T-cell (primary cell): ENCODE results near the gene SIMC1. TPM values are rescaled to one million over a fixed set of nuclear protein-coding genes. Genes with fewer than 3 reads are reported as not detected.
"Not testable (repeated sequence)": the region's sequence is repeated elsewhere in the genome, so short reads cannot be mapped to it uniquely, and the experiment has no call there.

Source experiments
- ATAC-seq, 4 experiments: fragments of 200-7000 bp in 3 of 4; fragments of 150-1000 bp in 1 of 4; cut with Tn5 transposase; replicated peaks in 1 of 4; 1 replicate in 3 of 4; 2 replicates in 1 of 4; pipeline ENCODE4 v1.10.0; 2021; ENCODE audit warnings: moderate library complexity in 3 of 4, mild to moderate bottlenecking in 2 of 4, moderate number of reproducible peaks in 1 of 4
- CTCF ChIA-PET, 2 donors: fragments of 300-600 bp; sonication (Branson Sonifier 250); formaldehyde crosslinking; loops; one replicate each; lab custom pipeline; 2022; ENCODE audit warnings: antibody characterized with exemption in 2 of 2; lab: Charles Lee
- POLR2A ChIA-PET, 2 donors: fragments of 300-600 bp; sonication (Branson Sonifier 250); formaldehyde crosslinking; loops; one replicate each; lab custom pipeline; 2022; ENCODE audit warnings: antibody characterized with exemption in 2 of 2; lab: Charles Lee
- DNase-seq, 35 experiments: peaks; one replicate each; pipeline versions ENCODE4 v3.0.0 to v3.0.0-alpha.2; 2013 to 2023
- H3K27ac ChIP-seq: one replicate; pipeline ENCODE4 v1.5.1; 2013; ENCODE audit warnings: low read length
- H3K27me3 ChIP-seq, 2 experiments: replicated peaks in 1 of 2; 1 replicate in 1 of 2; 2 replicates in 1 of 2; pipeline versions ENCODE4 v1.6.1 to v1.7.0; 2013; ENCODE audit warnings: low read length in 1 of 2, mixed read lengths in 1 of 2; ENCODE audit not compliant: control insufficient read depth in 2 of 2, insufficient read depth in 2 of 2; ENCODE audit errors: extremely low read depth in 1 of 2
- H3K36me3 ChIP-seq, 2 donors: 1 replicate in 1 of 2; 2 replicates in 1 of 2; pipeline versions ENCODE4 v1.6.1 to v1.7.0; 2013; ENCODE audit warnings: low read length in 1 of 2; ENCODE audit not compliant: control insufficient read depth in 2 of 2, insufficient read depth in 1 of 2; ENCODE audit errors: extremely low read depth in 1 of 2
- H3K4me1 ChIP-seq, 2 experiments: 1 replicate in 1 of 2; 2 replicates in 1 of 2; pipeline versions ENCODE4 v1.6.1 to v1.7.0; 2013; ENCODE audit warnings: low read length in 2 of 2, mixed read lengths in 1 of 2; ENCODE audit not compliant: insufficient read depth in 2 of 2, control insufficient read depth in 1 of 2; ENCODE audit errors: extremely low read depth in 1 of 2
- H3K4me3 ChIP-seq, 2 donors: 1 replicate in 1 of 2; 2 replicates in 1 of 2; pipeline versions ENCODE4 v1.5.1 to v1.7.0; 2013; ENCODE audit warnings: mild to moderate bottlenecking in 2 of 2, low read length in 1 of 2, moderate library complexity in 1 of 2; ENCODE audit not compliant: control insufficient read depth in 1 of 2; ENCODE audit errors: extremely low read depth in 1 of 2
- H3K9me3 ChIP-seq: 2 replicates; pipeline ENCODE4 v1.7.0; 2013
- H3K27ac Mint-ChIP-seq, 2 donors: one replicate each; pipeline ENCODE4 v1.8.0; 2020 to 2021; ENCODE audit warnings: mild to moderate bottlenecking in 2 of 2, mixed read lengths in 2 of 2
- H3K27me3 Mint-ChIP-seq, 2 donors: one replicate each; pipeline ENCODE4 v1.8.0; 2021 to 2022; ENCODE audit warnings: mixed read lengths in 2 of 2
- H3K36me3 Mint-ChIP-seq: one replicate; pipeline ENCODE4 v1.8.0; 2021; ENCODE audit warnings: mixed read lengths
- H3K4me1 Mint-ChIP-seq, 3 donors: one replicate each; pipeline ENCODE4 v1.8.0; 2020 to 2022; ENCODE audit warnings: mixed read lengths in 3 of 3, mild to moderate bottlenecking in 1 of 3
- H3K4me3 Mint-ChIP-seq, 3 donors: one replicate each; pipeline ENCODE4 v1.8.0; 2020 to 2022; ENCODE audit warnings: mild to moderate bottlenecking in 3 of 3, mixed read lengths in 3 of 3, moderate library complexity in 3 of 3
- H3K9me3 Mint-ChIP-seq, 3 donors: one replicate each; pipeline ENCODE4 v1.8.0; 2020 to 2022; ENCODE audit warnings: mixed read lengths in 3 of 3
- WGBS: methylation state at CpG from one replicate; pipeline ENCODE4 v1.1.5; 2013; ENCODE audit warnings: missing lambda C conversion rate; ENCODE audit not compliant: insufficient coverage; 5-methylcytosine and 5-hydroxymethylcytosine counted together
- total RNA-seq, 35 experiments: library from RNA in 6 of 35; stranded (reverse) in 6 of 35; fragments of 120-200 nt in 1 of 35; gene quantifications; one replicate each; pipeline versions ENCODE4 v1.2.1 to v1.2.4 and lab custom pipeline; 2013 to 2026

SIMC1 gene
- total RNA-seq, 5 donors from 2014 or later (not counting 1 experiment from before 2014, with no cell fraction given): 19.2 to 25.4 (median 24.1) TPM

DNA sequence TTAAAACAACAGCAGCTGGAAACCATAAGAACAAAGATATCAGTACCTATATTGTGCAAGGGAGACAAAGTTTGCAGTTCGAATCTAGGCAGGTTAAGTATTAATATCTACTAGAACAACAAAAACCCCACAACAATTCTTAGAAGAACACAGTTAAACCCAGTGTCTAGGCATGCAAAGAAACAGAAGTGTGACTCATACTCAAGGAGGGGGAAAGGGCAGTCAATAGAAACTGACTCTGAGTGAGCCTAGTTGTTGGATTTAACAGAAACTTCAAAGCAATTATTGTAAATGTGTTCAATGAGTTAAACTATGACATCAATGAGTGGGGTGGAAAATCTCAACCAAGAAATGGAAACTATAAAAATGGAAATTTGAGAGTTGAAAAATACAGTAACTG is 28.2 kb downstream of the SIMC1 start:
- H3K4me1 ChIP-seq, H3K9me3 ChIP-seq, H3K9me3 Mint-ChIP-seq, H3K4me3 ChIP-seq, CTCF ChIA-PET, H3K4me3 Mint-ChIP-seq, H3K27ac Mint-ChIP-seq, DNase-seq, H3K36me3 ChIP-seq, H3K27me3 Mint-ChIP-seq, H3K4me1 Mint-ChIP-seq, POLR2A ChIA-PET, H3K27ac ChIP-seq, H3K27me3 ChIP-seq, ATAC-seq: not testable (repeated sequence)
- no CpG with 5 or more reads among the region's 1 CpG for WGBS
- H3K36me3 Mint-ChIP-seq: peaks cover 27% of the 10 kb centered on the region

DNA sequence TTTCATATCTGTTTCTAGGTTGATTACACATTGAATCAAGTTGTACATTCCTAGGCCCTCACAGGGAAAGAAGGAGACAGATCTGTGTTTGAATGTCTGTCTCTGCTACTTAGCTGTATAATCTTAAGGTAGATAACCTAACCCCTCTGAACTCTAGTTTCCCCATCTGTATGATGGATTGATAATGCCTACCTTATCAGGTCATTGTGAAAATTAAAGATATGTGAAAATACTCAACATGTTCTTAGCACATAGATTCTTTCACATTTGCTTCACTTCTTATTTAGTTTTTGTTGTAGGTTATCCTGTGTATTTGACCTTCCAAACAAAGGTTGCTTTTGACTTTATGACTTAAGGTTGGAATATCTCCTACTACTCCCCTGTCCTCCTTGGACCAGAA is 50.8 kb downstream of the SIMC1 start:
- not testable (repeated sequence) for H3K9me3 ChIP-seq, H3K27ac Mint-ChIP-seq, H3K27ac ChIP-seq, DNase-seq, H3K4me3 ChIP-seq, H3K4me3 Mint-ChIP-seq, H3K27me3 ChIP-seq, H3K27me3 Mint-ChIP-seq, H3K9me3 Mint-ChIP-seq, H3K4me1 ChIP-seq, H3K36me3 ChIP-seq, H3K4me1 Mint-ChIP-seq, ATAC-seq
- CTCF ChIA-PET: interaction anchor here in 1 of 2 donors (0.7 kb wide), 1 partner anchor 634 kb away, joined by 3 read pairs; no protein-coding TSS in a partner anchor
- POLR2A ChIA-PET: interaction anchor here in 1 of 2 donors (0.6 kb wide), 1 partner anchor 32 kb away, joined by 7 read pairs; no protein-coding TSS in a partner anchor
- H3K36me3 Mint-ChIP-seq: peaks cover 20% of the 10 kb centered on the region

DNA sequence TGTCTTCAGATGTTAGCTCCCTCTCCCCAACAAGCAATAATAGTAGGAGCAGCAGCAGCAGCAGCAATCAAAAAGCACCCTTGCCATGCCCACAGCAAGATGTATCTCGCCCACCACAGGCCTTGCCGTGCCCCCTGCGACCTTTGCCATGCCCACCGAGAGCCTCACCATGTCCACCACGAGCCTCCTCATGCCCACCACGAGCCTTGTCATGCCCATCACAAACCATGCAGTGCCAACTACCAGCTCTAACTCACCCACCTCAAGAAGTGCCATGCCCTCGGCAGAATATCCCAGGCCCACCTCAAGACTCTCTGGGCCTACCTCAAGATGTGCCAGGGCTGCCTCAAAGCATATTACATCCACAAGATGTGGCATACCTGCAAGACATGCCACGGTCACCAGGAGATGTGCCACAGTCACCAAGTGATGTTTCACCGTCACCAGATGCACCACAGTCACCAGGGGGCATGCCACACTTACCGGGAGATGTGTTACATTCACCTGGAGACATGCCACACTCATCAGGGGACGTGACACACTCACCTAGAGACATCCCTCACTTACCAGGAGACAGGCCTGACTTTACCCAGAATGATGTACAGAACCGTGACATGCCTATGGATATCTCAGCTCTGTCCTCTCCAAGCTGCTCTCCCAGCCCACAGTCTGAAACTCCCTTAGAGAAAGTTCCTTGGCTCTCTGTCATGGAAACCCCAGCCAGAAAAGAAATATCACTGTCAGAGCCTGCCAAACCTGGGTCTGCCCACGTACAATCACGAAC is 52.0 kb downstream of the SIMC1 start:
- H3K27me3 Mint-ChIP-seq: not testable (repeated sequence)

DNA sequence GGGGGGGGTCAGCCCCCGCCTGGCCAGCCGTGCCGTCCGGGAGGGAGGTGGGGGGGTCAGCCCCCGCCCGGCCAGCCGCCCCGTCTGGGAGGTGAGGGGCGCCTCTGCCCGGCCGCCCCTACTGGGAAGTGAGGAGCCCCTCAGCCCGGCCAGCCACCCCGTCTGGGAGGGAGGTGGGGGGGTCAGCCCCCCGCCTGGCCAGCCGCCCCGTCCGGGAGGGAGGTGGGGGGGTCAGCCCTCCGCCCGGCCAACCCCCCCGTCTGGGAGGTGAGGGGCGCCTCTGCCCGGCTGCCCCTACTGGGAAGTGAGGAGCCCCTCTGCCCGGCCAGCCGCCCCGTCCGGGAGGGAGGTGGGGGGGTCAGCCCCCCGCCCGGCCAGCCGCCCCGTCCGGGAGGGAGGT is 67.1 kb downstream of the SIMC1 start:
- H3K9me3 ChIP-seq, H3K27me3 ChIP-seq, H3K4me3 ChIP-seq, H3K27me3 Mint-ChIP-seq, H3K36me3 ChIP-seq, H3K4me1 Mint-ChIP-seq, H3K4me3 Mint-ChIP-seq, DNase-seq, H3K9me3 Mint-ChIP-seq, ATAC-seq, H3K27ac Mint-ChIP-seq, CTCF ChIA-PET, H3K4me1 ChIP-seq, H3K27ac ChIP-seq, POLR2A ChIA-PET: not testable (repeated sequence)
- no CpG with 5 or more reads among the region's 31 CpGs for WGBS
- H3K36me3 Mint-ChIP-seq: peaks cover 48% of the 10 kb centered on the region

More for the DNA sequence above, 52.0 kb downstream of the SIMC1 start:
- CTCF ChIA-PET, H3K4me1 Mint-ChIP-seq, H3K4me3 Mint-ChIP-seq, DNase-seq, H3K27ac ChIP-seq, H3K27ac Mint-ChIP-seq, H3K4me3 ChIP-seq, H3K9me3 Mint-ChIP-seq, H3K36me3 ChIP-seq, ATAC-seq, H3K4me1 ChIP-seq, POLR2A ChIA-PET, H3K9me3 ChIP-seq, H3K27me3 ChIP-seq: not testable (repeated sequence)
- H3K36me3 Mint-ChIP-seq: peaks cover 21% of the 10 kb centered on the region
- 94% methylated on average over 8 of the region's 14 CpGs for WGBS

DNA sequence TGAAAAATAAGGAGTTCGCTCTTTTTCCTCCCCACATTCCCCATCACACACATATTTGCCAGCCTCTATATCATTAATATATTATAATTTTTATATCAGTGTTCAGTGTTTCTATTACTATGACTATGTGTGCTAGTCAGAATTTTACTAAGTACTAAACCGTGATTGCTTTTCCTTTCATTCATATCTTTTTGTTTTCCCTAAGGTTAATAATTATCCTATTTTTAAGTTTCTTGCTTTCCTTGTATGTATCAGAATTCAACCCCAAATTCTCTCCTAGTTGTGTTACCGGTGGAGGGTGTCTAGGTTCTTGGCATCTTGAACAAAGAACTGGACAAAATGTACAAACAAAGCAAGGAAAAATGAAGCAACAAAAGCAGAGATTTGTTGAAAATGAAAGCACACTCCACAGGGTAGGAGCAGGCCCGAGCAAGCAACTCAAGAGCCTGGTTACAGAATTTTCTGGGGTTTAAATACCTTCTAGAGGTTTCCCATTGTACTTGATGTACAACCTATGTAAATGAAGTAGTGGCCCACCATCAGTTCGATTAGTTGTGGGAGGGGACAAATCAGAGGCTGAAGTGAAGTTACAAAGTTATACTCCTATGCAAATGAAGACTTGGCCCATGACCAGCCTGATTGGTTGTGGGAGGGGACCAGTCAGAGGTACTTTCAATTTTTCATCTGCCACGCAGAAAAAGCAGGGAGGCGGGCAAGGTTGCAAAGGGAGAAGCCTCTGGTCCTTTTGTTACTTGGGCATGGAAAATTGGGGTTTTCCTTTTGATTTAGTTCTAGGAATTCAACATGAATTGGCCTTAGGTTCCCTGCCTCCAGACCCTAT is 79.5 kb downstream of the SIMC1 start:
- Histone ChIP-seq H3K4me1 (no peaks in the 10 kb centered on the region), H3K27me3 (no peaks in the 10 kb centered on the region), H3K36me3 (peaks cover 0 to 27% of the 10 kb centered on the region in 2 donors), H3K27ac (no peak overlapping the region), H3K4me3 (no peak overlapping the region), H3K9me3 (no peaks in the 10 kb centered on the region)
- Mint-ChIP-seq H3K4me3 (no peak overlapping the region), H3K4me1 (no peaks in the 10 kb centered on the region), H3K9me3 (no peaks in the 10 kb centered on the region), H3K27ac (no peak overlapping the region), H3K36me3 (peaks cover 39% of the 10 kb centered on the region), H3K27me3 (no peaks in the 10 kb centered on the region)
- POLR2A ChIA-PET: no interaction called here
- DNase-seq (no peak), ATAC-seq (no peak)
- CTCF ChIA-PET: no interaction called here
- WGBS: 93% methylated on average over 2 of the region's 7 CpGs

DNA sequence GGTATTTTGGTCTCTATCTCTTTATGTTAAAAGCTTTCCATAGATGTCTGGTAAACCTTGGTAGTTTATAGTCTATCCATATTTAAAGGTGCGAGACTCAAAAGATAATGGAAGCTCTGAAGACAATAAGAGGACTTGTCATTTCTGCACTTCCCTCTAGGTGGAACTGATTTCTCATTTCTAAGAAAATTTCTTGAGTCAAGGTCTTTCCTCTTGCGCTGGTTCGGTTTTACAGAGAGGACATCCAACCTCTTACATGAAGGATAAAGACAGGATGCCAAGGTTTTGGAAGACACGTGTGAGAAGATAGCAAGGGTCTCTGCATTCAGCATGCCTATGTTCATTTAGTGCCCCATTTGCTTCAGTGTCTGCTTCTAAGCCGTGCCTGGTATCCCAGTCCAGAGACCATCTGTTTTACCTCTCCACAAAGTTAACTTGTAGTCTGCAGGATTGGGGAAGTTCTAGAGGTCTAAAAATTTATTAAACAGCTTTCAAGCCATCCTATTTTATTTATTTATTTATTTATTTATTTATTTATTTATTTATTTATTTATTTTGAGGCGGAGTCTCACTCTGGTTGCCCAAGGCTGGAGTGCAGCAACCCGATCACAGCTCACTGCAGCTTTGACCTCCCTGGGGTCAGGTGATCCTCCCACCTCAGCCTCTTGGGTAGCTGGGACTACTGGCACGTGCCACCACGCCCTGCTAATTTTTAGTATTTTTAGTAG is 81.8 kb downstream of the SIMC1 start:
- ATAC-seq (no peak), DNase-seq (no peak)
- Mint-ChIP-seq H3K27me3 (no peaks in the 10 kb centered on the region), H3K9me3 (no peaks in the 10 kb centered on the region), H3K36me3 (peaks cover 37% of the 10 kb centered on the region), H3K4me3 (no peak overlapping the region), H3K4me1 (no peaks in the 10 kb centered on the region), H3K27ac (no peak overlapping the region)
- Histone ChIP-seq H3K4me3 (no peak overlapping the region), H3K27me3 (no peaks in the 10 kb centered on the region), H3K36me3 (peaks cover 0 to 25% of the 10 kb centered on the region in 2 donors), H3K9me3 (no peaks in the 10 kb centered on the region), H3K4me1 (no peaks in the 10 kb centered on the region), H3K27ac (no peak overlapping the region)
- ChIA-PET POLR2A (no interaction called here), CTCF (no interaction called here)
- 95% methylated on average over 3 of the region's 9 CpGs for WGBS
